ENCODE results near the gene NDUFA11.
"Not testable (repeated sequence)": the region's sequence is repeated elsewhere in the genome, so short reads cannot be mapped to it uniquely, and the experiment has no call there.

Gene NDUFA11

GRCh38 chr19:5865772-5866171 lies 37.8 kb downstream of the NDUFA11 start:
- DNase-seq (ENCODE audit: low spot score), result no peak
- Histone ChIP-seq H3K4me3 (no peak overlapping the region), H3K27ac (no peak overlapping the region)
- TF ChIP-seq, protein P1, sequence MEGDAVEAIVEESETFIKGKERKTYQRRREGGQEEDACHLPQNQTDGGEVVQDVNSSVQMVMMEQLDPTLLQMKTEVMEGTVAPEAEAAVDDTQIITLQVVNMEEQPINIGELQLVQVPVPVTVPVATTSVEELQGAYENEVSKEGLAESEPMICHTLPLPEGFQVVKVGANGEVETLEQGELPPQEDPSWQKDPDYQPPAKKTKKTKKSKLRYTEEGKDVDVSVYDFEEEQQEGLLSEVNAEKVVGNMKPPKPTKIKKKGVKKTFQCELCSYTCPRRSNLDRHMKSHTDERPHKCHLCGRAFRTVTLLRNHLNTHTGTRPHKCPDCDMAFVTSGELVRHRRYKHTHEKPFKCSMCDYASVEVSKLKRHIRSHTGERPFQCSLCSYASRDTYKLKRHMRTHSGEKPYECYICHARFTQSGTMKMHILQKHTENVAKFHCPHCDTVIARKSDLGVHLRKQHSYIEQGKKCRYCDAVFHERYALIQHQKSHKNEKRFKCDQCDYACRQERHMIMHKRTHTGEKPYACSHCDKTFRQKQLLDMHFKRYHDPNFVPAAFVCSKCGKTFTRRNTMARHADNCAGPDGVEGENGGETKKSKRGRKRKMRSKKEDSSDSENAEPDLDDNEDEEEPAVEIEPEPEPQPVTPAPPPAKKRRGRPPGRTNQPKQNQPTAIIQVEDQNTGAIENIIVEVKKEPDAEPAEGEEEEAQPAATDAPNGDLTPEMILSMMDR (IDR thresholded peaks at IDR 0.05), result no peak

DNA sequence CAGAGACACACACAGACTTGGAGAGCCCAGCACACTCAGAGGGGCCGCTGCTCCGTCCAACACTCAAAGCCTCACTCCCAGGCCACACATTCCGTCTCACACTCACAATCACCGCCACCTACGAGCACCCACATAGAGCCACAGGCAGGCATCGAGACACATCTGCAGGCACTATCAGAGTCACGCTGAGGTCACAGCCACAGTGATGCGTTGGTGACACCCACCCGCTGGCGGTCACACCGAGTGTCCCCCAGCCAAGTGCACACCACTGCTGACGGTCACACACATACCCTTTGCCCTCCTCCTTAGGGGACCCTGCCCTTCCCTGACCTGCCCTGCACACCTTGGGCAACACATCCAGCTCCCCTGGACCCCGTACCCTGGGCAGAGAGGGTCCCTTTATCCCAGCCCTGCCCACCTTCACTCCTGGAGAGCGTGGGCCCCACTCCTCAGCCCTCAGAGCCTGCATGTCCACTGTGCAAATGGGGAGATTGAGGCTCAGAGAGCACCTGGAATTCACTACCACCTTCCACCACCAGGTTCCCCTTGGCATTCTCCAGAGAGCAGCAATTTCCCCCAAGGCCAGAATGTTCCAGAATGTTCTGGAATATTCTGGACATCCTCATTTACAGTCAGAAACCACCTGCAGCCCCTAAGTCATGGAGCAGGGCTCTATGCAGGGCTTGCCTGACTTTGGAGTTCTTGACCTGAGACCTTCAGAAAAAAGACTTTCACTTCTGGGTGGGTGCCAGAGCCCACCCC lies 38.7 kb downstream of the NDUFA11 start:
- DNase-seq (ENCODE audit: low spot score), result no peak
- TF ChIP-seq, protein P1 (IDR thresholded peaks at IDR 0.05), result no peak
- H3K27ac ChIP-seq, result no peak overlapping the region
- H3K4me3 ChIP-seq, result no peak overlapping the region

DNA sequence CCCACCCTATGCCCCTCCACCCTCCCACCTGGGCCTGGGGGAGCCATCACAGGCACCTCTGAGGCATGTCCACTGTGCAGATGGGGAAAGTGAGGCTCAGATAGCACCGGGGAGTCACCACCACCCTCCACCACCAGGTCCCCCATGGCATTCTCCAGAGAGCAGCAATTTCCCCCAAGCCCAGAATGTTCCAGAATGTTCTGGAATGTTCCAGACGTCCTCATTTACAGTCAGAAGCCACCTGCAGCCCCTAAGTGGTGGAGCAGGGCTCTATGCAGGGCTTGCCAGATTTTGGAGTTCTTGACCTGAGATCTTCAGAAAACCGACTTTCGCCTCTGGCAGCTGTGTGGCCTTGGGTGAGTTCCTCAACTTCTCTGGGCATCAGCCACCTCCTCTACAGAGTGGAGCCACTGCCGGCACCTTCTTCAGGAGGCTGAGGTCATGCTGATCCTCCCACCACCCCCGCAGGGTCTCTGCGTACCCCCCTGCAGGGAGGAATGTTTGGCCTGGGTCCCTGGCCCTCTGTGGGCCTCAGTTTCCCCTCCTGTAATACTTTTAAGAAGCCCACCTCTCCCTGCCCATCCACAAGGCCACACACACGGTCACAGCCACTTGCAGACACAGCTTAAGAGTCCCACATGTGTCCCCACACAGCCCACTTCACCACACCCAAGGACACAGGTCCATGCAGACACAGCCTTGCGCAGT lies 39.4 kb downstream of the NDUFA11 start:
- Histone ChIP-seq H3K4me3 (no peak overlapping the region), H3K27ac (no peak overlapping the region)
- TF ChIP-seq, protein P1 (IDR thresholded peaks at IDR 0.05), result no peak
- no peak for DNase-seq (ENCODE audit: low spot score)

- Histone ChIP-seq H3K27ac (no peak overlapping the region), H3K4me3 (no peak overlapping the region)
- no peak for DNase-seq (ENCODE audit: low spot score)
- TF ChIP-seq, protein P1 (IDR thresholded peaks at IDR 0.05), result no peak
Observed at GRCh38 chr19:5863030-5863665, 40.4 kb downstream of the NDUFA11 start.

DNA sequence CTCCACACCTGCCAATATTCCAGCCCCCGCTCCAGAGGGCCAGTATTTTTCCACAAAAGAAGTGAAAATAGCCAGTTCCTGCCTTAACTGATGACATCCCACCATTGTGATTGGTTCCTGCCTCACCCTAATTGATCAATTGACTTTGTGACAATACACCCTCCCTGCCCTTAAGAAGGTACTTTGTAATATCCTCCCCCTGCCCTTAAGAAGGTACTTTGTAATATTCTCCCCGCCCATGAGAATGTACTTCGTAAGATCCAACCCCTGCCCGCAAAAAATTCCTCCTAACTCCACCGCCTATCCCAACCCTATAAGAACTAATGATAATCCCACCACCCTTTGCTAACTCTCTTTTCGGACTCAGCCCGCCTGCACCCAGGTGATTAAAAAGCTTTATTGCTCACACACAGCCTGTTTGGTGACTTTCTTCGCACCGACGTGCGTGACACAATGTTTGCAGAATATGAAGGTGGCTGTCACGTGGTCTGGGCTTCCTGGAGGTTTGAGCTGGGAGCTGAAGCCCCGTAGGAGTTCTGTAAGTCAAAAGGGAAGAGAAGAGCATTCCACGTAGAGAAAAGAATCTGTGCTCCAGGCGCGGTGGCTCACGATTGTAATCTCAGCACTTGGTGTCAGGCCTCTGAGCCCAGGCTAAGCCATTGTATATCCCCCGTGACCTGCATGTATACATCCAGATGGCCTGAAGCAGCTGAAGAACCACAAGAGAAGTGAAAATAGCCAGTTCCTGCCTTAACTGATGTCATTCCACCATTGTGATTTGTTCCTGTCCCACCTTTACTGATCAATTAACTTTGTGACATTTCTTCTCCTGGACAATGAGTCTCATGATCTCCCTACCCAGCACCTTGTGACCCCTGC lies 46.1 kb downstream of the NDUFA11 start:
- TF ChIP-seq, protein P1 (IDR thresholded peaks at IDR 0.05), result no peak
- Histone ChIP-seq H3K4me3 (no peak overlapping the region), H3K27ac (no peak overlapping the region)
- DNase-seq (ENCODE audit: low spot score), result no peak

GRCh38 chr19:5855151-5855550 lies 48.4 kb downstream of the NDUFA11 start:
- H3K4me3 ChIP-seq; H3K27ac ChIP-seq; DNase-seq (ENCODE audit: low spot score): not testable (repeated sequence)

GRCh38 chr19:5854121-5854520 lies 49.5 kb downstream of the NDUFA11 start:
- not testable (repeated sequence) for H3K27ac ChIP-seq; H3K4me3 ChIP-seq; DNase-seq (ENCODE audit: low spot score)

Measured in coronary artery (tissue), 2 donors.